ENCODE data around the gene GUCD1. TPM values are rescaled to one million over a fixed set of nuclear protein-coding genes. Genes with fewer than 3 reads are reported as not detected.

The GUCD1 gene
- total and polyA plus RNA-seq, 2 of the 13 experiments (the other 11 are each of a cell fraction or from before 2014, with no cell fraction given), result 128 to 245 TPM

DNA sequence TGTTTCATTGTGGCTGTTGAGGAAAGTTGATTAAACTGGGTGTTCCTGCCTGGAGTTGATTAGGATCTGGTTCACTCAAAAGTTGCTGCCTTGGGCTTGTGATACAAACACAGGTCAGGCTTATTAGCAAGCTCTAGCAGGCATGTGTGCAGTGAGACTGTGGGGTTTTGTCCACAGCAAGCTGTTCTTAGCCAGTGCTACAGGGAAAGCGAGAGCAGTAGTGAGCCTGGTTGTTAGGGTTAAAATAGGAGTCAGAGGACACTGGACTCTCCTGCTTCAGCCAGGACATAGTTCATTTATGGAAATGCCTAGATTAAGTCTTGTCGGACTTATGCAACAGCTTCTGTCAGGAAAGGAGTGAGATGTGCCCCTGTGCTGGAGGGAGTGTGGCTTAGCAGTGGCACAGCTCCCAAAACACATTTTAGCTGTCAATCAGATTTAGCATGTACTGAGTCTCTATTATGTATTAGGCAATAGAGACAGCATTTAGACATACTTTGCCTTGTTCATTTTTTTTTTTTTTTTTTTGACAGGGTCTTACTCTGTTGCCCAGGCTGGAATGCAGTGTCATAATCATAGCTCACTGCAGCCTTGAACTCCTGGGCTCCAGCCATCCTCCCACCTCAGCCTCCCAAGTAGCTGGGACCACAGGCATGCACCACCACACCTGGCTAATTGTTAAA lies 9.6 kb upstream of the GUCD1 start (continued):
- TF ChIP-seq PRMT3 (CRISPR knock-in tag; IDR thresholded peaks at IDR 0.05; ENCODE audit: borderline replicate concordance, low read depth), result no peak
- no peak for TF ChIP-seq NFE2L2 (IDR thresholded peaks at IDR 0.05; ENCODE audit: low read length)
- no peak for TF ChIP-seq MED13 (CRISPR knock-in tag; IDR thresholded peaks at IDR 0.05)
- TF ChIP-seq TARDBP (CRISPR knock-in tag; IDR thresholded peaks at IDR 0.05), result no peak
- no peak for TF ChIP-seq MED8 (CRISPR knock-in tag; IDR thresholded peaks at IDR 0.05; ENCODE audit: insufficient replicate concordance)
- no peak for TF ChIP-seq HNRNPK (IDR thresholded peaks at IDR 0.05; ENCODE audit: low read depth, low read length, poor library complexity, severe bottlenecking)
- TF ChIP-seq ZNF567 (CRISPR knock-in tag; IDR thresholded peaks at IDR 0.05; ENCODE audit: borderline replicate concordance), result no peak
- 0 out of 2 replicates have a peak, but pooled peaks have one; percentile 33 for TF ChIP-seq KAT8 (CRISPR knock-in tag; IDR thresholded peaks at IDR 0.05)
- no peak for TF ChIP-seq MXD3 (CRISPR knock-in tag; IDR thresholded peaks at IDR 0.05)
- no peak for TF ChIP-seq POLR2A (IDR thresholded peaks at IDR 0.05; ENCODE audit: insufficient read depth in 1 of 2, low read depth in 2 of 2, low read length in 2 of 2)
- TF ChIP-seq THYN1 (CRISPR knock-in tag; IDR thresholded peaks at IDR 0.05; ENCODE audit: borderline replicate concordance, low read depth), result no peak
- TF ChIP-seq CENPBD1 (CRISPR knock-in tag; IDR thresholded peaks at IDR 0.05; ENCODE audit: borderline replicate concordance, low read depth), result no peak
- TF ChIP-seq PAXIP1 (CRISPR knock-in tag; conservative IDR thresholded peaks at IDR 0.05), result peak; percentile 47
- no peak for TF ChIP-seq ZC3H4 (CRISPR knock-in tag; IDR thresholded peaks at IDR 0.05; ENCODE audit: borderline replicate concordance)
- no peak for TF ChIP-seq ZFP41 (CRISPR knock-in tag; IDR thresholded peaks at IDR 0.05; ENCODE audit: borderline replicate concordance)
- no peak for TF ChIP-seq ZNF879 (CRISPR knock-in tag; IDR thresholded peaks at IDR 0.05)
- TF ChIP-seq ZNF761 (CRISPR knock-in tag; conservative IDR thresholded peaks at IDR 0.05), result no peak
- TF ChIP-seq ZNF281 (CRISPR knock-in tag; IDR thresholded peaks at IDR 0.05; ENCODE audit: borderline replicate concordance), result 0 out of 2 replicates have a peak, but pooled peaks have one; percentile 20
- TF ChIP-seq HOXA7 (CRISPR knock-in tag; IDR thresholded peaks at IDR 0.05), result no peak
